HUES6 (cell line): ENCODE data around the gene KIDINS220.

Source experiments
- H3K27ac ChIP-seq: 2 replicates; pipeline ENCODE4 v1.7.0; 2013; ENCODE audit warnings: low read depth, mild to moderate bottlenecking, low read length, inconsistent platforms
- H3K27me3 ChIP-seq: 2 replicates; pipeline ENCODE4 v1.6.1; 2013; ENCODE audit warnings: low read length; ENCODE audit not compliant: control insufficient read depth, insufficient read depth
- H3K36me3 ChIP-seq: 2 replicates; pipeline ENCODE4 v1.6.1; 2013; ENCODE audit warnings: low read length; ENCODE audit not compliant: control insufficient read depth, insufficient read depth
- H3K4me1 ChIP-seq: 2 replicates; pipeline ENCODE4 v1.6.1; 2013; ENCODE audit warnings: low read length; ENCODE audit not compliant: control insufficient read depth, insufficient read depth
- H3K4me3 ChIP-seq: 2 replicates; pipeline ENCODE4 v1.5.1; 2013; ENCODE audit warnings: low read depth, low read length
- H3K9ac ChIP-seq: one replicate; pipeline ENCODE4 v1.6.1; 2013; ENCODE audit warnings: mild to moderate bottlenecking, low read length
- H3K9me3 ChIP-seq: 2 replicates; pipeline ENCODE4 v1.6.1; 2013; ENCODE audit warnings: low read depth, low read length; ENCODE audit not compliant: control insufficient read depth, insufficient read depth

The KIDINS220 gene

GRCh38 chr2:8790739-8791162, 46.7 kb downstream of the KIDINS220 start:
- no peaks in the 10 kb centered on the region for H3K4me1 ChIP-seq
- H3K9ac ChIP-seq: no peak overlapping the region
- no peak overlapping the region for H3K4me3 ChIP-seq
- H3K27ac ChIP-seq: no peak overlapping the region
- no peaks in the 10 kb centered on the region for H3K27me3 ChIP-seq
- no peaks in the 10 kb centered on the region for H3K9me3 ChIP-seq
- peaks cover 35% of the 10 kb centered on the region for H3K36me3 ChIP-seq

DNA sequence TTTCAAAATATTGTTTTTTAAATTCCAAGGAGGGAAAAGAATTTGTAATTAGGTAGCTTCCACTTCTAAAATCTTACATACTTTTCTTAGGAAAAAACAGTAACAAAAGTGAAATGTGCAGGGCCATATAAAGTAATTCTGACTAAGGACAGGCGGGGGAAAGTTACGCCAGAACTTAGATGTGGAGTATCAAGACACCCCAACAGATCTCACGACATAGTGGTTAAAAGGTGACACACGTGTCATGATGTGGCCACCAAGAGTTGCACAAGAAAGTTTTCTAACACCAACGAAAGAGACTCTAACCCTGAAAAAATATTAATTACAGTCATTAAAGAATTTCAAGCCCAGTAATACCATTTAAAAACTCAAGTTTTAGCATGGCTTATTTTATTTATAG, 51.0 kb downstream of the KIDINS220 start:
- no peak overlapping the region for H3K27ac ChIP-seq
- no peak overlapping the region for H3K4me3 ChIP-seq
- H3K4me1 ChIP-seq: no peaks in the 10 kb centered on the region
- no peaks in the 10 kb centered on the region for H3K27me3 ChIP-seq
- peaks cover 38% of the 10 kb centered on the region for H3K36me3 ChIP-seq
- no peaks in the 10 kb centered on the region for H3K9me3 ChIP-seq
- H3K9ac ChIP-seq: no peak overlapping the region

GRCh38 chr2:8779795-8780671, 57.4 kb downstream of the KIDINS220 start:
- H3K4me1 ChIP-seq: no peaks in the 10 kb centered on the region
- no peak overlapping the region for H3K27ac ChIP-seq
- H3K27me3 ChIP-seq: no peaks in the 10 kb centered on the region
- no peak overlapping the region for H3K4me3 ChIP-seq
- H3K36me3 ChIP-seq: peaks cover 20% of the 10 kb centered on the region
- no peaks in the 10 kb centered on the region for H3K9me3 ChIP-seq
- H3K9ac ChIP-seq: no peak overlapping the region

GRCh38 chr2:8774371-8774770, 63.0 kb downstream of the KIDINS220 start:
- Histone ChIP-seq H3K4me3 (no peak overlapping the region), H3K9me3 (no peaks in the 10 kb centered on the region), H3K36me3 (peaks cover 18% of the 10 kb centered on the region), H3K27me3 (no peaks in the 10 kb centered on the region), H3K27ac (no peak overlapping the region), H3K4me1 (no peaks in the 10 kb centered on the region), H3K9ac (no peak overlapping the region)

DNA sequence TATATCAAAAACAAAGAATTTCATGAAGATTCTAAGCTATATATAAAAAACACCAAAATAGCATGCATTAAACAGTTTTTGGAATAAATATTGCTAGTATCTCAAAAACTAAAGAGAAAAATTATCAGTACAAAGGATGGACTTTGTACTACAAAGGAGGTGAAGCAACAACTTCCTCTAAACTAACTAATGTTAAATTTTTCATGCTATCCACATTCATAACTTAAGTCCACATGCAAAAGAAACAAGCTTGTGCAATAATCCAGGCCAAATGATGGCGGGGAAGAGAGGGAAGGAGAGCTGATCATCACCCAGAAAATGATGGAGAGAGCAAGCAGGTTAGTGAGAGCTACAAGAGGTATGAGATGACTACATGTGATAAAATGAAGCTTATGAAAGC, 70.1 kb downstream of the KIDINS220 start:
- no peaks in the 10 kb centered on the region; the same call in 1 of the 2 replicates for H3K36me3 ChIP-seq
- H3K27ac ChIP-seq: no peak overlapping the region
- no peaks in the 10 kb centered on the region for H3K4me1 ChIP-seq
- H3K9ac ChIP-seq: no peak overlapping the region
- H3K9me3 ChIP-seq: no peaks in the 10 kb centered on the region
- no peaks in the 10 kb centered on the region for H3K27me3 ChIP-seq
- H3K4me3 ChIP-seq: no peak overlapping the region

DNA sequence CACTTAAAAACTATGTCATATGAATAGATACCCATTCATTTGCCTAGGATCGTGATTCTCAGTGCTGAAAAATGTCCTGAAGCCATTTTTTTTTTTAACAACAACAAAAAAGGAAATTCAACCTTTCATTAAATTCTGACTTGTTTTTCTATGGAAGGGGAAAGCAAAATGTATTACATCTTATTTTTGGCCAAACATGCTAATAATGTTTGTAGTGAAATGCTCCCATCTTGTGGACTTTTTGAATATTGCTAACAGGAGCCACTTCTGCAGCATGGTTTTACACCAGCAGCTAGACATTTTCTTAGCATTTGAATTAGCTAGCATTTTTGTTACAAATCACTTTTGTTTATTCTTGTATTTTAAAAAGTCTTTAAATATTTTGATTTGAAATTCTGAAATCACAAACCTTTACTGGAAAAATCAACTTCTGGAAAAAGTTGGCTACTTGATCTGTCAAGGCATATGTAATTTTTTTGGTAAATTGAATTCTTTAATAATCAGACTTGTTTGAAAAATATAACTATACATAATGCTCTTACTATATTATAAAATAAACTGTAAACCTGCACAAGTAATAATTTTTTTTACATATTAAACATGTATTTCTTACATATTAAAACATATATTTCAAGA, 75.8 kb downstream of the KIDINS220 start:
- Histone ChIP-seq H3K4me3 (no peak overlapping the region), H3K9me3 (peaks cover 2% of the 10 kb centered on the region; the same call in 1 of the 2 replicates), H3K4me1 (no peaks in the 10 kb centered on the region), H3K9ac (no peak overlapping the region), H3K36me3 (peaks cover 6% of the 10 kb centered on the region; the same call in 1 of the 2 replicates), H3K27me3 (no peaks in the 10 kb centered on the region), H3K27ac (no peak overlapping the region)

DNA sequence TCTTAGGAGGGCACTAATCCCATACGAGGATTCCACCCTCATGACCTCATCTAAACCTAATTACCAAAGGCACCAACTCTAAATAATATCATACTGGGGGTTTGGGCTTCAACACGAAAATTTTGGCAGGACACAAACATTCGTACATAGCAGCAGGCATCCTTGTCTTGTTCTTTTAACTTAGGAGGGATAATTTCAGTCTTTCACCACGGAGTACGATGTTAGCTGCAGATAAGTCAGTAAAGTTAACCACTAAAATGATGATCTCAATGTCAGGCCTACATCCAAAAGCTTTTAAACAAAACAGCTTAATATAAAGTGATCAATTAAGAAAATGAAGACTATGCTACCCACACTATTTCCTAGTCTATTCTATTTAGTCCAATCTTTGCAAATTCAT, 80.7 kb downstream of the KIDINS220 start:
- Histone ChIP-seq H3K27ac (no peak overlapping the region), H3K9ac (no peak overlapping the region), H3K27me3 (no peaks in the 10 kb centered on the region), H3K9me3 (peaks cover 6% of the 10 kb centered on the region; the same call in 1 of the 2 replicates), H3K4me3 (no peak overlapping the region), H3K36me3 (peaks cover 11% of the 10 kb centered on the region), H3K4me1 (no peaks in the 10 kb centered on the region)

DNA sequence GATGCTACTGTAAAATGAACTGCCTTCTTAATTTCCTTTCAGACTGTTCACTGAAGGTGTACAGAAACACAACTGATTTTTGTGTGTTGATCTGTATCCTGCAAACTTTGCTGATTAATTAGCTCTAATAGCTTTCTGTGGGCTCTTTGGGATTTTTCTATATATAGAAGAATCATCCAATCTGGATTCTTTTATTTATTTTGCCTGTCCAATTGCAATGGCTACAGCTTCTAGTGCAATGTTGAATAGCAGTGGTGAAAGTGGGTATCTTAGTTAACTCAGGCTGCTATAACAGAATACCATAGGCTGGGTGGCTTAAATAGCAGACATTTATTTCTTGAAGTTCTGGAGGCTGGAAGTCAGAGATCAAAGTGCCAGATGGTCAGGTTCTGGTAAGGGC, 81.2 kb downstream of the KIDINS220 start:
- no peak overlapping the region for H3K27ac ChIP-seq
- H3K27me3 ChIP-seq: no peaks in the 10 kb centered on the region
- no peak overlapping the region for H3K4me3 ChIP-seq
- H3K9ac ChIP-seq: no peak overlapping the region
- H3K4me1 ChIP-seq: no peaks in the 10 kb centered on the region
- H3K36me3 ChIP-seq: peaks cover 11% of the 10 kb centered on the region
- peaks cover 6% of the 10 kb centered on the region; the same call in 1 of the 2 replicates for H3K9me3 ChIP-seq

DNA sequence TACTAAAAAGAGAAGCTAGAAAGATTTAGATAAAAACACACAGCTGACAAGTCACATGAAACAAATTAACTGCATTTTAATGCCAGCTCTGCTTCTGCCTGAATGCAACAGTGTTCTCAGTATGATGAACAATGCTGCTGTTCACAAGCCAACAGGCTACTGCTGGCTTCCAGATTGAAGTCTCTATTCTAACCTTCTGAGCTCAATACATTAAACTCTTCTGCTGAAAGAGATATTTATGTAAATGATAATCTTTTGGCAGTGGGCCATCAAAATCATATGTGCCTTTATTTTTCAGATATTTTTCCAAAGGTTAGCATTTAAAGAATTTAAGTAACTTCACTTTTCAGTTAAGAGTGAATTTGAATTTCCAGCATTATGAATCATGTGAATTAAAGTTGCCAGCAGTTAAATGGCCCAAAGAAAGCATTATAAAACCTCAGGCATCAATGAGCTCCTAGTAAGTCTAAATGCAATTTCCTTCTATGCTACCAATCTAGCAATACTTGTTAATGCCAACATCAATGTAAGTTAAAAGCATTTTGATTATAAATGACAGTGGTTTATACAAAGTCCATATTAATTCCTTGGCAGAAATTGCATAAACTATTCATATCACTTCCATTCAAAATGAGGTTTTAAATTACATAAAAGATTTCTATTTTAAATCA, 83.2 kb downstream of the KIDINS220 start:
- Histone ChIP-seq H3K4me3 (no peak overlapping the region), H3K27ac (no peak overlapping the region), H3K9ac (no peak overlapping the region), H3K27me3 (no peaks in the 10 kb centered on the region), H3K36me3 (peaks cover 11% of the 10 kb centered on the region), H3K9me3 (peaks cover 6% of the 10 kb centered on the region; the same call in 1 of the 2 replicates), H3K4me1 (no peaks in the 10 kb centered on the region)

GRCh38 chr2:8753609-8754008, 83.8 kb downstream of the KIDINS220 start:
- H3K27me3 ChIP-seq: no peaks in the 10 kb centered on the region
- H3K36me3 ChIP-seq: peaks cover 11% of the 10 kb centered on the region
- no peak overlapping the region for H3K27ac ChIP-seq
- H3K9me3 ChIP-seq: peaks cover 6% of the 10 kb centered on the region; the same call in 1 of the 2 replicates
- no peaks in the 10 kb centered on the region for H3K4me1 ChIP-seq
- no peak overlapping the region for H3K4me3 ChIP-seq
- H3K9ac ChIP-seq: no peak overlapping the region

GRCh38 chr2:8752385-8752784, 85.0 kb downstream of the KIDINS220 start:
- Histone ChIP-seq H3K36me3 (peaks cover 9% of the 10 kb centered on the region), H3K27ac (no peak overlapping the region), H3K27me3 (no peaks in the 10 kb centered on the region), H3K4me1 (no peaks in the 10 kb centered on the region), H3K4me3 (no peak overlapping the region), H3K9ac (no peak overlapping the region), H3K9me3 (peaks cover 6% of the 10 kb centered on the region; the same call in 1 of the 2 replicates)
